T-helper 17 cell (primary cell): ENCODE measurements around the gene PRDM16. TPM values are rescaled to one million over a fixed set of nuclear protein-coding genes. Genes with fewer than 3 reads are reported as not detected.

Experiments used
- ATAC-seq: fragments of 150-1000 bp; cut with Tn5 transposase; 2 replicates; pipeline ENCODE4 v1.10.0; 2021; ENCODE audit warnings: mild to moderate bottlenecking, moderate library complexity
- DNase-seq, 3 donors: peaks; one replicate each; pipeline versions ENCODE4 v3.0.0 to v3.0.0-alpha.2; 2020 to 2021
- H3K9me3 ChIP-seq: one replicate; pipeline ENCODE4 v1.7.0; 2013; ENCODE audit warnings: low read length, mild to moderate bottlenecking; ENCODE audit not compliant: control insufficient read depth, poor library complexity, severe bottlenecking
- H3K27ac Mint-ChIP-seq: one replicate; pipeline ENCODE4 v1.8.0; 2022; ENCODE audit warnings: mild to moderate bottlenecking, moderate library complexity, mixed read lengths
- H3K27me3 Mint-ChIP-seq: one replicate; pipeline ENCODE4 v1.8.0; 2022; ENCODE audit warnings: mixed read lengths
- H3K36me3 Mint-ChIP-seq: one replicate; pipeline ENCODE4 v1.8.0; 2022; ENCODE audit warnings: low read depth, mixed read lengths
- H3K4me1 Mint-ChIP-seq: one replicate; pipeline ENCODE4 v1.8.0; 2022; ENCODE audit warnings: mild to moderate bottlenecking, mixed read lengths
- H3K4me3 Mint-ChIP-seq: one replicate; pipeline ENCODE4 v1.8.0; 2022; ENCODE audit warnings: mild to moderate bottlenecking, moderate library complexity, mixed read lengths
- total RNA-seq, 4 donors: library from RNA in 2 of 4; stranded (reverse) in 2 of 4; gene quantifications; one replicate each; pipeline ENCODE4 v1.2.3 and lab custom pipeline; 2022 to 2026

Gene PRDM16
- total RNA-seq, 2 donors from 2014 or later, result not detected

- H3K9me3 ChIP-seq, result no peaks in the 10 kb centered on the region
- H3K36me3 Mint-ChIP-seq, result no peaks in the 10 kb centered on the region
- H3K27ac Mint-ChIP-seq, result no peak overlapping the region
- DNase-seq (no peak), ATAC-seq (no peak)
- H3K4me3 Mint-ChIP-seq, result no peak overlapping the region
- H3K4me1 Mint-ChIP-seq, result peaks cover 18% of the 10 kb centered on the region
- H3K27me3 Mint-ChIP-seq, result no peaks in the 10 kb centered on the region
Observed at GRCh38 chr1:3036447-3037280, 32.3 kb upstream of the PRDM16 start.

GRCh38 chr1:3037281-3038040 lies 31.5 kb upstream of the PRDM16 start:
- Mint-ChIP-seq H3K4me3 (no peak overlapping the region), H3K27me3 (no peaks in the 10 kb centered on the region), H3K36me3 (no peaks in the 10 kb centered on the region), H3K4me1 (peaks cover 15% of the 10 kb centered on the region), H3K27ac (no peak overlapping the region)
- ATAC-seq (no peak), DNase-seq (no peak)
- H3K9me3 ChIP-seq, result no peaks in the 10 kb centered on the region

- H3K27ac Mint-ChIP-seq, result no peak overlapping the region
- no peak for ATAC-seq
Observed at GRCh38 chr1:3038113-3038551, 30.9 kb upstream of the PRDM16 start.

DNA sequence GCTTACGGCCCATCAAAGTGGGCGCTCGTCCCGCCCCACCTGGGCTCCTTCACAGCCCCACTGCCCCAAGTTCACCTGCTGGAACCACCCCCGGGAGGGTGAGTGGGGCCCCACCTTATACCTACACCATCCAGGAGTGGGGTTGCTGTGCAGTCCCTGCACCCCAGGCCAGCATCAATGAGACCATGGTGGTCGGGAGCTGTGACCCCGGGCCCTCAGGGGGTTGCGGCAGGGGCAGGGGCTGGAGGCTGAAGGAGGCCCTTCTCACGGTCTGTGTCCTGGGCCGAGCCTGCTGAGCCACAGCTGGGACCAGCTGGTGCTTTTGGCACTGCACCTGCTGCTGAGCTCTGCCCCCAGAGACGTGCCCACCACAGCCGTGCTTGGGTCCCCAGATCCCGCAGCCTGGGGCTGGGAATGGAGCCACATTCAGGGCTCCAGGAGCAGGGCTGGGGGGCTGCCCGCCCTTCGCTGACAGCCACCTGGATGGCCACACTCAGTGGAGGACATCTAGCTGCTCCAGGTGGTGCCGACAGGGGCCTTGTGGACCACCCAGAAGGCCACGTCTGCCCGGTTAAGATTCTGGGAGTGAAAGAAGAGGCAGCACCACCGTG lies 30.3 kb upstream of the PRDM16 start:
- Mint-ChIP-seq H3K36me3 (no peaks in the 10 kb centered on the region), H3K27me3 (peaks cover 2% of the 10 kb centered on the region), H3K4me3 (no peak overlapping the region), H3K27ac (no peak overlapping the region), H3K4me1 (peaks cover 8% of the 10 kb centered on the region)
- H3K9me3 ChIP-seq, result no peaks in the 10 kb centered on the region
- ATAC-seq, result no peak
- DNase-seq, result no peak

More at GRCh38 chr1:3038113-3038551, 30.9 kb upstream of the PRDM16 start:
- no peak for DNase-seq
- no peaks in the 10 kb centered on the region for H3K27me3 Mint-ChIP-seq
- no peaks in the 10 kb centered on the region for H3K9me3 ChIP-seq
- H3K4me1 Mint-ChIP-seq, result peaks cover 13% of the 10 kb centered on the region
- H3K36me3 Mint-ChIP-seq, result no peaks in the 10 kb centered on the region
- H3K4me3 Mint-ChIP-seq, result no peak overlapping the region

- DNase-seq, result no peak
- H3K4me1 Mint-ChIP-seq, result peaks cover 4% of the 10 kb centered on the region
Observed at GRCh38 chr1:3040004-3040403, 29.0 kb upstream of the PRDM16 start.

DNA sequence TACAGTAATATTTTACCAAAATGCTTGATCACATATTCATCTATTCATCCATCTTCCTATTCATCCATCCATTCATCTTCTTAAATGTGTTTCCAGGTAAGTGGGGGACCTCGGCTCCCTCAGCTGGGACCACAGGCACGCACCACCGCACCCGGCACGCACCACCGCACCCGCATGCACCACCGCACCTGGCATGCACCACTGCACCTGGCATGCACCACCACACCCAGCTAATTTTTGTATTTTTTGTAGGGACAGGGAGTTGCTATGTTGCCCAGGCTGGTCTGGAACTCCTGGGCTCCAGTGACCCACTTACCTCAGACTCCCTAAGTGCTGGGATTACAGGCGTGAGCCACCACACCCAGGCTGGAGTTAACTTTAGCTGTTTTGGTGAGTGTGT lies 26.5 kb upstream of the PRDM16 start:
- H3K9me3 ChIP-seq, result no peaks in the 10 kb centered on the region
- ATAC-seq (no peak), DNase-seq (no peak)
- H3K4me1 Mint-ChIP-seq, result peaks cover 2% of the 10 kb centered on the region
- no peak overlapping the region for H3K4me3 Mint-ChIP-seq
- H3K27me3 Mint-ChIP-seq, result peaks cover 15% of the 10 kb centered on the region
- peaks cover 6% of the 10 kb centered on the region for H3K36me3 Mint-ChIP-seq
- no peak overlapping the region for H3K27ac Mint-ChIP-seq

More at GRCh38 chr1:3040004-3040403, 29.0 kb upstream of the PRDM16 start:
- Mint-ChIP-seq H3K27me3 (peaks cover 11% of the 10 kb centered on the region), H3K36me3 (peaks cover 2% of the 10 kb centered on the region), H3K4me3 (no peak overlapping the region), H3K27ac (no peak overlapping the region)
- ATAC-seq, result no peak
- H3K9me3 ChIP-seq, result no peaks in the 10 kb centered on the region

DNA sequence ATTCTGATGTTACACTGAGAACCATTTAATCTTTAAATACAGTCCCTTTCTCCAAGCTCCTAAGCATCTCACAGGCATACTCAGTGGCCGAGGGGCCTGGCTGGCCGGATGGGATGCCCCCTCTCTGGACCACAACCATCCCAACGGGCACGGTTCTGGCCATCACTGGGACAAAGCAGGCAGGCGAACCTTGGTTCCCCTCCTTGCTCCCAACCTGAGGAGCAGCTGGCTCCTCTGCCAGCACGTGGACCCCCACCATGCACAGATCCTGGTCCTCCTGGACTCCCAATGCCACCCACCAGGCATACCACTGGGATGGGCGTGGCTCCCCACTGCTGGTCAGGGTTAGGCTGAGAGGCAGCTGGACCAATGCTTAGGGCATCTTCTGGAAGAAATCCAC lies 19.8 kb upstream of the PRDM16 start:
- H3K9me3 ChIP-seq, result no peaks in the 10 kb centered on the region
- Mint-ChIP-seq H3K4me1 (no peaks in the 10 kb centered on the region), H3K4me3 (no peak overlapping the region), H3K27me3 (peaks cover 15% of the 10 kb centered on the region), H3K27ac (no peak overlapping the region), H3K36me3 (peaks cover 8% of the 10 kb centered on the region)
- DNase-seq (no peak), ATAC-seq (no peak)

DNA sequence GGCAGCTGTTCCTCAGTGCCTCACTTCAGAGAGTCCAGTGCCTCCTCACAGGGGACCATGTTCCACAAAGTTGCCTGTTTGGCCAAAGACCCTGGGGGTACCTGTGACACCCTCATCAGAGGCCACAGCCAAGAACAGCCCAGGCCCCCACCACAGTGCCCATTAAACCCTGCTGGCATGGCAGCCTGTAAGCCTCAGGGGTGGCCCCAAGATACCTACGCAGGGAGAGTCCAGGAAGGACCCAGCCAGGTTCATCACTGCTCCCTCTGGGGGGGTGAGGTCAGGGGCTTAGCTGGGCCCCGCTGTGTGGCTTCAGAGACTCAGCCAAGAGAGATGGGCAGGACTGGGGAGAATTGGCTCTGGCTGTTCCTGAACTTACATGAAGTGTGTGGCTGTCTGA lies 19.1 kb upstream of the PRDM16 start:
- H3K4me3 Mint-ChIP-seq, result no peak overlapping the region
- H3K27ac Mint-ChIP-seq, result no peak overlapping the region
- peaks cover 15% of the 10 kb centered on the region for H3K27me3 Mint-ChIP-seq
- H3K4me1 Mint-ChIP-seq, result no peaks in the 10 kb centered on the region
- peaks cover 6% of the 10 kb centered on the region for H3K36me3 Mint-ChIP-seq
- no peaks in the 10 kb centered on the region for H3K9me3 ChIP-seq
- ATAC-seq, result no peak
- DNase-seq, result no peak

GRCh38 chr1:3050603-3051002 lies 18.4 kb upstream of the PRDM16 start:
- H3K27me3 Mint-ChIP-seq, result peaks cover 15% of the 10 kb centered on the region
- DNase-seq (no peak), ATAC-seq (no peak)
- H3K36me3 Mint-ChIP-seq, result peaks cover 6% of the 10 kb centered on the region
- no peaks in the 10 kb centered on the region for H3K9me3 ChIP-seq
- no peak overlapping the region for H3K4me3 Mint-ChIP-seq
- no peaks in the 10 kb centered on the region for H3K4me1 Mint-ChIP-seq
- H3K27ac Mint-ChIP-seq, result no peak overlapping the region

GRCh38 chr1:3051270-3052268 lies 17.4 kb upstream of the PRDM16 start:
- Mint-ChIP-seq H3K4me3 (no peak overlapping the region), H3K27ac (no peak overlapping the region), H3K36me3 (peaks cover 2% of the 10 kb centered on the region), H3K4me1 (no peaks in the 10 kb centered on the region), H3K27me3 (peaks cover 18% of the 10 kb centered on the region)
- H3K9me3 ChIP-seq, result no peaks in the 10 kb centered on the region
- ATAC-seq, result no peak
- peak in 1 of 3 donors; percentile 2 for DNase-seq

GRCh38 chr1:3052501-3052900 lies 16.5 kb upstream of the PRDM16 start:
- no peaks in the 10 kb centered on the region for H3K9me3 ChIP-seq
- no peak overlapping the region for H3K4me3 Mint-ChIP-seq
- H3K36me3 Mint-ChIP-seq, result peaks cover 2% of the 10 kb centered on the region
- H3K4me1 Mint-ChIP-seq, result no peaks in the 10 kb centered on the region
- H3K27ac Mint-ChIP-seq, result no peak overlapping the region
- no peak for DNase-seq
- H3K27me3 Mint-ChIP-seq, result peaks cover 18% of the 10 kb centered on the region
- no peak for ATAC-seq

DNA sequence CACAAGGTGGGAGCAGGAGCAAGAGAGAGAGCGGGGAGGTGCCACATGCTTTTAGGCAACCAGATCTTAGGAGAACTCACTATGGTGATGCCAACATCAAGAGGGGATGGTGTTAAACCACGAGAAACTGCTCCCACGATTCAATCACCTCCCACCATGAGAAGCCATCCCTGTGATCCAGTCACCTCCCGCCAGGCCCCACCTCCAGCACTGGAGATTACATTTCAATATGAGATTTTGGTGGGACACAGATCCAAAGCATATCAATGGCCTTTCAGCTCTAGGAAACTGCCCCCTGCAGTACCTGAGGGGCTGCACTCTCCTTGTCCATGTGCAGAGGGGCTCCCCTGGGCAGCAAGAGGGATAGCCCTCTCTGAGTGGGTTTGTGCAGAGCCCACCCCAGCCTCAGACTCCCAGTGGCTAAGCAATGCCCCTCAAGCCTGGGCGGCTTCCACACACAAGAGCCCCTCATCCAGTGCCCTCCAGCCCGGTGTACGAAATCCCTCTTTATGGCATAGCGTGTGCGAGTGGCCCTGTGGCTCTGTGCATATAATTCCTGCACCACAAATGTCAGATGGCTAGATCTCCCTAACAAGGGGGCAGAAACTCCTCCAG lies 15.5 kb upstream of the PRDM16 start:
- Mint-ChIP-seq H3K27me3 (peaks cover 18% of the 10 kb centered on the region), H3K27ac (no peak overlapping the region), H3K4me3 (no peak overlapping the region), H3K4me1 (no peaks in the 10 kb centered on the region), H3K36me3 (peaks cover 2% of the 10 kb centered on the region)
- H3K9me3 ChIP-seq, result no peaks in the 10 kb centered on the region
- DNase-seq, result peak in 1 of 3 donors; percentile 4
- ATAC-seq, result no peak
